Measurements from ENCODE around the gene MFGE8.
A peak's percentile ranks its signal among the peaks of the same experiment; 100 is the strongest.

The MFGE8 gene

DNA sequence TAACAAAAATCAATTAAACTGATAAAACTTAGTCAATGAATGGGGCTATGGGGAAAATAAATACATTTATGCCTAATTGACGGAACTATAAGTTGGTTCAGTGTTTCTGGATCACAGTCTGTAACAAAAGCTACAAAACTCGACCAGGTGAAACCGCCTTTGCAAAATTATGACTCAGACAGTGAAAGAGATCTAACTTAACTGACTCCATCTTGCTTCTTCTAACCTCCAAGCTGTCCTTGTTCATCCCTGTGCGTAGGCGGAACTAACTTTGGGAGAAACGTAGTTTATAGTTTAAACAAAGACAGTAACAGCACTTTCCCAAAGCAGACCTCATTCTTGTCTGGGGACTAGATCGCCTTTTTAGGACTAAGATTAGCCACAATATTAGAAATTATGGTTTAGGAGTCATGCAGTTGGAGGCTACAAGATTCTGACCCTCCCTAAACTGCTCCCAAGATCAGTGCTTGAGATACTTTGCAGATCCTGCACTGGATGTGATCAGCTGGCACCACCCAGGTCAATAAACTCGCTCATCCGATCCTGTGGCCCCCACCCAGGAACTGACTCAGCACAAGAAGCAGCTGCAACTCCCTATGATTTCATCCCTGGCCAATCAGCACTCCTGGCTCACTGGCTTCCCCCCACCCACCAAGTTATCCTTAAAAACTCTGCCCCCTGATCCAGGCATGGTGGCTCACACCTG lies 7.2 kb upstream of the MFGE8 start (continued):
- TF ChIP-seq, protein P1, sequence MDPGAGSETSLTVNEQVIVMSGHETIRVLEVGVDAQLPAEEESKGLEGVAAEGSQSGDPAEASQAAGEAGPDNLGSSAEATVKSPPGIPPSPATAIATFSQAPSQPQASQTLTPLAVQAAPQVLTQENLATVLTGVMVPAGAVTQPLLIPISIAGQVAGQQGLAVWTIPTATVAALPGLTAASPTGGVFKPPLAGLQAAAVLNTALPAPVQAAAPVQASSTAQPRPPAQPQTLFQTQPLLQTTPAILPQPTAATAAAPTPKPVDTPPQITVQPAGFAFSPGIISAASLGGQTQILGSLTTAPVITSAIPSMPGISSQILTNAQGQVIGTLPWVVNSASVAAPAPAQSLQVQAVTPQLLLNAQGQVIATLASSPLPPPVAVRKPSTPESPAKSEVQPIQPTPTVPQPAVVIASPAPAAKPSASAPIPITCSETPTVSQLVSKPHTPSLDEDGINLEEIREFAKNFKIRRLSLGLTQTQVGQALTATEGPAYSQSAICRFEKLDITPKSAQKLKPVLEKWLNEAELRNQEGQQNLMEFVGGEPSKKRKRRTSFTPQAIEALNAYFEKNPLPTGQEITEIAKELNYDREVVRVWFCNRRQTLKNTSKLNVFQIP (CRISPR knock-in tag; IDR thresholded peaks at IDR 0.05; ENCODE audit: borderline replicate concordance, low read depth) = no peak
- no peak for TF ChIP-seq SNAI2 (CRISPR knock-in tag; IDR thresholded peaks at IDR 0.05)
- no peak for TF ChIP-seq ZNF70 (CRISPR knock-in tag; IDR thresholded peaks at IDR 0.05)
- no peak for TF ChIP-seq OSR1 (CRISPR knock-in tag; IDR thresholded peaks at IDR 0.05)
- no peak for TF ChIP-seq GLIS3 (CRISPR knock-in tag; IDR thresholded peaks at IDR 0.05)
- TF ChIP-seq ZC3H10 (CRISPR knock-in tag; IDR thresholded peaks at IDR 0.05) = no peak
- TF ChIP-seq, protein P2, sequence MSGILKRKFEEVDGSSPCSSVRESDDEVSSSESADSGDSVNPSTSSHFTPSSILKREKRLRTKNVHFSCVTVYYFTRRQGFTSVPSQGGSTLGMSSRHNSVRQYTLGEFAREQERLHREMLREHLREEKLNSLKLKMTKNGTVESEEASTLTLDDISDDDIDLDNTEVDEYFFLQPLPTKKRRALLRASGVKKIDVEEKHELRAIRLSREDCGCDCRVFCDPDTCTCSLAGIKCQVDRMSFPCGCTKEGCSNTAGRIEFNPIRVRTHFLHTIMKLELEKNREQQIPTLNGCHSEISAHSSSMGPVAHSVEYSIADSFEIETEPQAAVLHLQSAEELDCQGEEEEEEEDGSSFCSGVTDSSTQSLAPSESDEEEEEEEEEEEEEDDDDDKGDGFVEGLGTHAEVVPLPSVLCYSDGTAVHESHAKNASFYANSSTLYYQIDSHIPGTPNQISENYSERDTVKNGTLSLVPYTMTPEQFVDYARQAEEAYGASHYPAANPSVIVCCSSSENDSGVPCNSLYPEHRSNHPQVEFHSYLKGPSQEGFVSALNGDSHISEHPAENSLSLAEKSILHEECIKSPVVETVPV (CRISPR knock-in tag; IDR thresholded peaks at IDR 0.05) = no peak
- no peak for TF ChIP-seq ZNF565 (CRISPR knock-in tag; conservative IDR thresholded peaks at IDR 0.05; ENCODE audit: low read depth)

DNA sequence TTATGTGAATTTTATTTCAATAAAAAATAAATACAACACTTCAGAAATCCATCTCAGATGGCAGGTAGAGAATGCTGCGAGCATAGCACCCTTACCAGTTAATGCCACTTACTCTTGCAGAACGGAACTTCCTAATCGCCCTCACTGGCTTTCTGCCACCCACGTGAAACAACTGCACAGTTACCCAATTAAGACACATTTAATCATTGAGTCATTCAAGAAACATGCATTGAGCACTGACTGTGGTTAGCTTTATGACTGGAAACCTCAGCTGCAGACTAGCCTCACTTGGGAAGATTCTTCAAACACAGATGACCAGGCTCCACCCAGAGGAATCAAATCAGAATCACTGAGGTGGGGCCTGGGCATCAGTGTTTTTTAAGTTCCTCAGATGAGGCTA lies 5.6 kb upstream of the MFGE8 start:
- TF ChIP-seq OSR1 (CRISPR knock-in tag; IDR thresholded peaks at IDR 0.05) (no peak), ZFP30 (CRISPR knock-in tag; IDR thresholded peaks at IDR 0.05) (no peak), ISL1 (CRISPR knock-in tag; IDR thresholded peaks at IDR 0.05) (peak; percentile 72)
- TF ChIP-seq, protein P3, sequence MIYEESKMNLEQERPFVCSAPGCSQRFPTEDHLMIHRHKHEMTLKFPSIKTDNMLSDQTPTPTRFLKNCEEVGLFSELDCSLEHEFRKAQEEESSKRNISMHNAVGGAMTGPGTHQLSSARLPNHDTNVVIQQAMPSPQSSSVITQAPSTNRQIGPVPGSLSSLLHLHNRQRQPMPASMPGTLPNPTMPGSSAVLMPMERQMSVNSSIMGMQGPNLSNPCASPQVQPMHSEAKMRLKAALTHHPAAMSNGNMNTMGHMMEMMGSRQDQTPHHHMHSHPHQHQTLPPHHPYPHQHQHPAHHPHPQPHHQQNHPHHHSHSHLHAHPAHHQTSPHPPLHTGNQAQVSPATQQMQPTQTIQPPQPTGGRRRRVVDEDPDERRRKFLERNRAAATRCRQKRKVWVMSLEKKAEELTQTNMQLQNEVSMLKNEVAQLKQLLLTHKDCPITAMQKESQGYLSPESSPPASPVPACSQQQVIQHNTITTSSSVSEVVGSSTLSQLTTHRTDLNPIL (CRISPR knock-in tag; IDR thresholded peaks at IDR 0.05; ENCODE audit: low read depth) = 0 out of 2 replicates have a peak, but pooled peaks have one; percentile 36
- TF ChIP-seq, protein P1 (CRISPR knock-in tag; IDR thresholded peaks at IDR 0.05; ENCODE audit: borderline replicate concordance, low read depth) = no peak
- ATAC-seq = peak; percentile 95

DNA sequence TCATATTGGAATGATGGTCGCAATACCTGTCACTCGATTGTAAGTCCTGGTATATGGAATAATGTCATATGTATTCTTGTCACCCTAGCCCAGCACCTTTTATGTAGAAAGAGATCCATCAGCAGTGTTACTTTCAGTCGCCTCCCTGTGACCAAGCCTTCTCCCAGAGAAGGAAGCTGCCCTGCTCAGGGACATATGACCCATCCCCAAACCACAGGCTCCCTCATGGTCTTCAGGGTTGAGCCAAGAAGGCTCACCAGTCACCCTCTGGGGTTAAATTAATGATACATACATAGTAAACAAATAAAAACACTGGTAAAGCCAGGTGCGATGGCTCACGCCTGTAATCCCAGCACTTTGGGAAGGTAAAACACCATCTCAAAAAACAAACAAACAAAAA lies 4.6 kb upstream of the MFGE8 start:
- ATAC-seq = no peak
- TF ChIP-seq, protein P4, sequence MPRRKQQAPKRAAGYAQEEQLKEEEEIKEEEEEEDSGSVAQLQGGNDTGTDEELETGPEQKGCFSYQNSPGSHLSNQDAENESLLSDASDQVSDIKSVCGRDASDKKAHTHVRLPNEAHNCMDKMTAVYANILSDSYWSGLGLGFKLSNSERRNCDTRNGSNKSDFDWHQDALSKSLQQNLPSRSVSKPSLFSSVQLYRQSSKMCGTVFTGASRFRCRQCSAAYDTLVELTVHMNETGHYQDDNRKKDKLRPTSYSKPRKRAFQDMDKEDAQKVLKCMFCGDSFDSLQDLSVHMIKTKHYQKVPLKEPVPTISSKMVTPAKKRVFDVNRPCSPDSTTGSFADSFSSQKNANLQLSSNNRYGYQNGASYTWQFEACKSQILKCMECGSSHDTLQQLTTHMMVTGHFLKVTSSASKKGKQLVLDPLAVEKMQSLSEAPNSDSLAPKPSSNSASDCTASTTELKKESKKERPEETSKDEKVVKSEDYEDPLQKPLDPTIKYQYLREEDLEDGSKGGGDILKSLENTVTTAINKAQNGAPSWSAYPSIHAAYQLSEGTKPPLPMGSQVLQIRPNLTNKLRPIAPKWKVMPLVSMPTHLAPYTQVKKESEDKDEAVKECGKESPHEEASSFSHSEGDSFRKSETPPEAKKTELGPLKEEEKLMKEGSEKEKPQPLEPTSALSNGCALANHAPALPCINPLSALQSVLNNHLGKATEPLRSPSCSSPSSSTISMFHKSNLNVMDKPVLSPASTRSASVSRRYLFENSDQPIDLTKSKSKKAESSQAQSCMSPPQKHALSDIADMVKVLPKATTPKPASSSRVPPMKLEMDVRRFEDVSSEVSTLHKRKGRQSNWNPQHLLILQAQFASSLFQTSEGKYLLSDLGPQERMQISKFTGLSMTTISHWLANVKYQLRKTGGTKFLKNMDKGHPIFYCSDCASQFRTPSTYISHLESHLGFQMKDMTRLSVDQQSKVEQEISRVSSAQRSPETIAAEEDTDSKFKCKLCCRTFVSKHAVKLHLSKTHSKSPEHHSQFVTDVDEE (CRISPR knock-in tag; IDR thresholded peaks at IDR 0.05) = no peak
- TF ChIP-seq, protein P5, sequence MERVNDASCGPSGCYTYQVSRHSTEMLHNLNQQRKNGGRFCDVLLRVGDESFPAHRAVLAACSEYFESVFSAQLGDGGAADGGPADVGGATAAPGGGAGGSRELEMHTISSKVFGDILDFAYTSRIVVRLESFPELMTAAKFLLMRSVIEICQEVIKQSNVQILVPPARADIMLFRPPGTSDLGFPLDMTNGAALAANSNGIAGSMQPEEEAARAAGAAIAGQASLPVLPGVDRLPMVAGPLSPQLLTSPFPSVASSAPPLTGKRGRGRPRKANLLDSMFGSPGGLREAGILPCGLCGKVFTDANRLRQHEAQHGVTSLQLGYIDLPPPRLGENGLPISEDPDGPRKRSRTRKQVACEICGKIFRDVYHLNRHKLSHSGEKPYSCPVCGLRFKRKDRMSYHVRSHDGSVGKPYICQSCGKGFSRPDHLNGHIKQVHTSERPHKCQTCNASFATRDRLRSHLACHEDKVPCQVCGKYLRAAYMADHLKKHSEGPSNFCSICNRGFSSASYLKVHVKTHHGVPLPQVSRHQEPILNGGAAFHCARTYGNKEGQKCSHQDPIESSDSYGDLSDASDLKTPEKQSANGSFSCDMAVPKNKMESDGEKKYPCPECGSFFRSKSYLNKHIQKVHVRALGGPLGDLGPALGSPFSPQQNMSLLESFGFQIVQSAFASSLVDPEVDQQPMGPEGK (CRISPR knock-in tag; IDR thresholded peaks at IDR 0.05; ENCODE audit: borderline replicate concordance) = no peak
- TF ChIP-seq RARB (CRISPR knock-in tag; IDR thresholded peaks at IDR 0.05) (no peak), ESRRG (CRISPR knock-in tag; IDR thresholded peaks at IDR 0.05) (no peak), GLIS3 (CRISPR knock-in tag; IDR thresholded peaks at IDR 0.05) (no peak), ZC3H10 (CRISPR knock-in tag; IDR thresholded peaks at IDR 0.05) (no peak), TCF4 (CRISPR knock-in tag; IDR thresholded peaks at IDR 0.05; ENCODE audit: borderline replicate concordance) (no peak), ISL1 (CRISPR knock-in tag; IDR thresholded peaks at IDR 0.05) (no peak), ZNF8 (CRISPR knock-in tag; IDR thresholded peaks at IDR 0.05) (no peak), ZNF70 (CRISPR knock-in tag; IDR thresholded peaks at IDR 0.05) (no peak), CSDC2 (CRISPR knock-in tag; IDR thresholded peaks at IDR 0.05) (no peak), BACH2 (CRISPR knock-in tag; IDR thresholded peaks at IDR 0.05; ENCODE audit: borderline replicate concordance) (no peak)
- TF ChIP-seq, protein P1 (CRISPR knock-in tag; IDR thresholded peaks at IDR 0.05; ENCODE audit: borderline replicate concordance, low read depth) = no peak
- TF ChIP-seq, protein P2 (CRISPR knock-in tag; IDR thresholded peaks at IDR 0.05) = no peak
- TF ChIP-seq, protein P3 (CRISPR knock-in tag; IDR thresholded peaks at IDR 0.05; ENCODE audit: low read depth) = no peak

Data from SK-N-SH treated with all-trans-retinoic acid at 6 μM for 48 hours (cell line).